Endothelial cell of umbilical vein (primary cell): ENCODE measurements around the gene SYT14. TPM values are rescaled to one million over a fixed set of nuclear protein-coding genes. Genes with fewer than 3 reads are reported as not detected.

Experiments used
- BruUV-seq: library from RNA; stranded (reverse); fragments of 400-500 nt; replicated peaks from 2 replicates; lab custom pipeline; 2021; lab: Mats Ljungman, UMichigan
- CTCF ChIA-PET: fragments of 300-600, 350-600 bp; sonication (Branson Sonifier 250); formaldehyde crosslinking; loops from one replicate; lab custom pipeline; 2021; ENCODE audit warnings: antibody characterized with exemption, inconsistent platforms; lab: Charles Lee
- POLR2A ChIA-PET: fragments of 300-600, 350-600 bp; sonication (Branson Sonifier 250); formaldehyde crosslinking; loops from one replicate; lab custom pipeline; 2021; ENCODE audit warnings: antibody characterized with exemption, inconsistent platforms; lab: Charles Lee
- DNase-seq: peaks from one replicate; pipeline ENCODE4 v3.0.0-alpha.2; 2011; ENCODE audit warnings: low read depth, low spot score
- FAIRE-seq: peaks from 2 replicates; lab custom pipeline; 2011; peaks lifted over from hg19 to GRCh38; lab: Jason Lieb, UNC
- H2AFZ ChIP-seq: 2 replicates; pipeline ENCODE4 v1.6.0; 2012; ENCODE audit warnings: low read depth, low read length, control low read depth, inconsistent platforms
- H3K27ac ChIP-seq: 2 replicates; pipeline ENCODE4 v1.5.1; 2011; ENCODE audit warnings: low read depth, mild to moderate bottlenecking, control low read depth, low read length, moderate library complexity; ENCODE audit not compliant: insufficient read depth
- H3K27me3 ChIP-seq, 2 experiments: 2 replicates each; pipeline versions ENCODE4 v1.6.0 to v1.6.1; 2011; ENCODE audit warnings: low read length in 2 of 2, mixed read lengths in 1 of 2; ENCODE audit not compliant: control insufficient read depth in 2 of 2, insufficient read depth in 2 of 2
- H3K36me3 ChIP-seq, 2 experiments: 2 replicates in 1 of 2; 3 replicates in 1 of 2; pipeline ENCODE4 v1.5.1; 2011; ENCODE audit warnings: low read length in 2 of 2, mild to moderate bottlenecking in 1 of 2, moderate library complexity in 1 of 2; ENCODE audit not compliant: control insufficient read depth in 2 of 2, insufficient read depth in 2 of 2; ENCODE audit errors: extremely low read depth in 1 of 2
- H3K4me1 ChIP-seq: 3 replicates; pipeline ENCODE4 v1.5.1; 2011; ENCODE audit warnings: mild to moderate bottlenecking, low read length; ENCODE audit not compliant: control insufficient read depth, insufficient read depth; ENCODE audit errors: extremely low read depth
- H3K4me2 ChIP-seq: 2 replicates; pipeline ENCODE4 v1.6.1; 2011; ENCODE audit warnings: low read length, control low read depth, mixed read lengths; ENCODE audit not compliant: insufficient read depth
- H3K4me3 ChIP-seq, 3 experiments: fragments of 200-600 bp in 1 of 3; sonication (generic), shearing (Covaris generic) in 1 of 3; replicated peaks in 1 of 3; 2 replicates each; pipeline ENCODE4 v1.5.1; 2011 to 2016; ENCODE audit warnings: control low read depth in 3 of 3, low read length in 3 of 3, mild to moderate bottlenecking in 2 of 3, inconsistent platforms in 1 of 3, low read depth in 1 of 3, moderate library complexity in 1 of 3; ENCODE audit not compliant: insufficient read depth in 1 of 3
- H3K79me2 ChIP-seq: 2 replicates; pipeline ENCODE4 v1.6.0; 2012; ENCODE audit warnings: low read length, inconsistent platforms; ENCODE audit not compliant: control insufficient read depth, insufficient read depth
- H3K9ac ChIP-seq: replicated peaks from 2 replicates; pipeline ENCODE3; 2011; ENCODE audit warnings: low read length, control low read depth; ENCODE audit not compliant: insufficient read depth; ENCODE audit errors: extremely low read depth
- H3K9me1 ChIP-seq: replicated peaks from 3 replicates; pipeline ENCODE4 v1.6.0; 2011; ENCODE audit warnings: mild to moderate bottlenecking, low read length; ENCODE audit not compliant: control insufficient read depth, insufficient read depth; ENCODE audit errors: extremely low read depth
- H3K9me3 ChIP-seq: replicated peaks from 2 replicates; pipeline ENCODE4 v1.5.1; 2012; ENCODE audit warnings: low read length, inconsistent platforms; ENCODE audit not compliant: control insufficient read depth, insufficient read depth
- H4K20me1 ChIP-seq: replicated peaks from 2 replicates; pipeline ENCODE3; 2011; ENCODE audit warnings: mild to moderate bottlenecking, low read length; ENCODE audit not compliant: control insufficient read depth, insufficient read depth; ENCODE audit errors: extremely low read depth
- CTCF ChIP-seq, 2 donors: IDR thresholded peaks; 1 replicate in 1 of 2; 2 replicates in 1 of 2; pipeline ENCODE4 v1.5.1; 2011; ENCODE audit warnings: low read length in 2 of 2, mild to moderate bottlenecking in 2 of 2, moderate library complexity in 2 of 2, control low read depth in 1 of 2, inconsistent platforms in 1 of 2, low read depth in 1 of 2; ENCODE audit not compliant: insufficient read depth in 1 of 2; ENCODE audit errors: extremely low read depth in 1 of 2
- EZH2 ChIP-seq: IDR thresholded peaks from 2 replicates; pipeline ENCODE4 v1.6.1; 2012; ENCODE audit warnings: borderline replicate concordance, low read depth, mild to moderate bottlenecking, moderate library complexity, low read length, inconsistent platforms; ENCODE audit not compliant: severe bottlenecking
- FOS ChIP-seq: IDR thresholded peaks from 2 replicates; pipeline ENCODE4 v1.6.1; 2011; ENCODE audit warnings: mild to moderate bottlenecking, low read length, moderate library complexity, borderline replicate concordance; ENCODE audit not compliant: insufficient read depth
- GATA2 ChIP-seq: IDR thresholded peaks from 2 replicates; pipeline ENCODE4 v1.7.0; 2011; ENCODE audit warnings: low read depth, mild to moderate bottlenecking, moderate library complexity, mixed read lengths, low read length; ENCODE audit not compliant: insufficient read length, insufficient read depth
- JUN ChIP-seq: IDR thresholded peaks from 2 replicates; pipeline ENCODE4 v1.6.1; 2011; ENCODE audit warnings: borderline replicate concordance, low read depth; ENCODE audit not compliant: insufficient read length, insufficient read depth
- MAX ChIP-seq: IDR thresholded peaks from 2 replicates; pipeline ENCODE4 v1.6.1; 2011; ENCODE audit not compliant: insufficient read depth, insufficient read length
- MYC ChIP-seq: IDR thresholded peaks from one replicate; pipeline ENCODE4 v1.6.1; 2011; ENCODE audit warnings: mild to moderate bottlenecking, low read depth, low read length
- POLR2A ChIP-seq: IDR thresholded peaks from 2 replicates; pipeline ENCODE4 v1.6.1; 2012; ENCODE audit warnings: low read depth, mild to moderate bottlenecking, control low read depth, low read length
- POLR2AphosphoS5 ChIP-seq: IDR thresholded peaks from 2 replicates; pipeline ENCODE4 v1.6.1; 2012; ENCODE audit warnings: low read depth, mild to moderate bottlenecking, control low read depth, low read length, moderate library complexity; ENCODE audit not compliant: insufficient read depth
- dilution Hi-C: fragments of 300-500 bp; cut with MboI; formaldehyde crosslinking; loops from one replicate; pipeline ENCODE4 v1.15.0; 2019; ENCODE audit warnings: low sequenced_read_pairs; ENCODE audit not compliant: extremely low pct_ligation_motif_present
- intact Hi-C: fragments of 100-400 bp; cut with micrococcal nuclease; formaldehyde crosslinking; loops from one replicate; pipeline ENCODE4 v1.10.0; 2022
- polyA plus RNA-seq, 4 experiments: library from polyadenylated mRNA; depleted of rRNA in 3 of 4; stranded (reverse) in 3 of 4; unstranded in 1 of 4; fragments of >200 nt; gene quantifications; 2 replicates each; pipeline versions ENCODE4 v1.2.1 to v1.2.3, GENCODE V29; 2011 to 2012; ENCODE audit warnings: missing spikeins in 1 of 4
- total RNA-seq: library from RNA; stranded (reverse); gene quantifications from 2 replicates; pipeline ENCODE4 v1.2.3, GENCODE V29; 2021

Gene SYT14
- total and polyA plus RNA-seq, 2 donors (not counting 3 experiments of a cell fraction or from before 2014, with no cell fraction given) = 0.08 to 0.18 TPM

DNA sequence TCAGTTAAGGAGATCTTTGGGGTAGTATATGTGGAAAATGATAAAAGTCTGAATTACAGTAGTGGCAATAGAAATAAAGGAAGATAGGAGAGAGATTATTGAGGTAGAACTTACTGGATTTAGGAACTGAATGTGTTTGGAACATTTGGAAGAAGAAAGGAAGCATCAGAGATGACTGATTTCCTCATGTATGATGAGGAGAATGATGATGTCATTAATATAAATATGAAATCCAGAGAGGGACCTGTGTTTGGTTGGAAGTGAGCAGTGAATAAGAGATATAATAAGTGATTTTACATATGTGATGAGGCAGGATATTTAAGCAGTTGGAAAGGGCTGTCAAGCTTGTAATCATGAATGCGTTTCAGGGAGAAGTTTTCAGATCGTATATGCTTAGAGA lies 86.3 kb downstream of the SYT14 start:
- Histone ChIP-seq H3K4me1 (no peaks in the 10 kb centered on the region), H3K9me3 (no peaks in the 10 kb centered on the region), H3K4me2 (no peak overlapping the region), H3K27ac (no peak overlapping the region), H2AFZ (no peak overlapping the region), H3K27me3 (peaks cover 0 to 3% of the 10 kb centered on the region in 2 experiments), H3K36me3 (no peaks in the 10 kb centered on the region), H3K79me2 (no peaks in the 10 kb centered on the region), H4K20me1 (no peaks in the 10 kb centered on the region), H3K9ac (no peak overlapping the region), H3K4me3 (no peak overlapping the region), H3K9me1 (no peaks in the 10 kb centered on the region)
- intact Hi-C loops (no loop called here), dilution Hi-C loops (no loop called here)
- no peak for FAIRE-seq
- CTCF ChIA-PET = no interaction called here
- no peak for DNase-seq
- TF ChIP-seq POLR2A = no peak
- TF ChIP-seq FOS = peak; percentile 6
- no peak for TF ChIP-seq EZH2
- TF ChIP-seq MAX = no peak
- TF ChIP-seq JUN = peak; percentile 2
- BruUV-seq = no TSS peak
- POLR2A ChIA-PET = no interaction called here

DNA sequence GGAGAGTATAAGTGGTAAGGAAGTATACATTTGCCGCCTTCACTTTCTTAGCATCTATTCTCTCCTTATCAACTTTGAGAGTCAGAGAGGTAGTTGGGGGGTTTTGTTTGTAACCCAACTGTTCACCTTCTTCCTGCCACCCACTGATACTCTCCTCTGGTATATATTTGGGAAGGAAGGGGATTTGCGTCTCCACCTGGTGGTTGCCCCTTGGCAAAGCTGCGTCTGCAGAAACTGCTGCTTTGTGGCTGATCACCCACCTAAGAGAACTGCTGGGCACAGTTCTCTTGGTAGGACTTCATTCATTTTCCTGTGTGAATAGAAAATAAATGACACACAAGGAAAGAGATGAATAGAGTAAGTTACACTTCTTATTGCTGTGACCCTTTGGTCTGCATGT lies 87.0 kb downstream of the SYT14 start:
- H3K79me2 ChIP-seq = no peaks in the 10 kb centered on the region
- no peak overlapping the region for H3K4me3 ChIP-seq
- dilution Hi-C loops = no loop called here
- no peaks in the 10 kb centered on the region for H4K20me1 ChIP-seq
- ChIA-PET CTCF (interaction anchor here (1.5 to 2.6 kb wide), 2 partner anchors 12 to 165 kb away, joined by 3 to 7 read pairs; no protein-coding TSS in a partner anchor), POLR2A (no interaction called here)
- intact Hi-C loops = no loop called here
- FAIRE-seq = no peak
- H3K9me3 ChIP-seq = no peaks in the 10 kb centered on the region
- no TSS peak for BruUV-seq
- H3K27me3 ChIP-seq = peaks cover 0 to 3% of the 10 kb centered on the region in 2 experiments
- TF ChIP-seq GATA2 (no peak), POLR2A (no peak), JUN (no peak), MAX (no peak), POLR2AphosphoS5 (no peak), FOS (no peak), CTCF (IDR thresholded peaks at IDR 0.05; ENCODE audit: extremely low read depth in 1 of 2, insufficient read depth in 1 of 2, low read depth in 1 of 2, low read length in 2 of 2) (no peak), EZH2 (no peak), MYC (no peak)
- no peak overlapping the region for H3K27ac ChIP-seq
- H3K9ac ChIP-seq = no peak overlapping the region
- no peak overlapping the region for H2AFZ ChIP-seq
- H3K4me2 ChIP-seq = no peak overlapping the region
- H3K9me1 ChIP-seq = no peaks in the 10 kb centered on the region
- no peak for DNase-seq
- H3K4me1 ChIP-seq = no peaks in the 10 kb centered on the region
- no peaks in the 10 kb centered on the region for H3K36me3 ChIP-seq
